Stimulated activated CD8-positive, alpha-beta memory T cell treated with anti-CD3 and anti-CD28 coated beads, Interleukin-15, amount 100 ng/mL, for 4 hours (primary cell): ENCODE results near the gene ATP2C2.
"Not testable (repeated sequence)": the region's sequence is repeated elsewhere in the genome, so short reads cannot be mapped to it uniquely, and the experiment has no call there.

Experiments used
- DNase-seq, 2 donors: peaks; one replicate each; pipeline ENCODE4 v3.0.0-alpha.2; 2020; ENCODE audit warnings: low read depth in 2 of 2

ATP2C2 gene

GRCh38 chr16:84396537-84397008, 28.2 kb downstream of the ATP2C2 start:
- DNase-seq: no peak

- no peak for DNase-seq
These were observed 28.8 kb downstream of the ATP2C2 start for GRCh38 chr16:84397090-84397489.

- DNase-seq: no peak
These were observed 30.4 kb downstream of the ATP2C2 start for GRCh38 chr16:84398701-84399100.

- DNase-seq: not testable (repeated sequence)
These were observed 31.6 kb downstream of the ATP2C2 start for GRCh38 chr16:84399912-84400311.

- not testable (repeated sequence) for DNase-seq
These were observed 35.1 kb downstream of the ATP2C2 start for GRCh38 chr16:84403435-84403834.

- DNase-seq: no peak
These were observed 36.0 kb downstream of the ATP2C2 start for GRCh38 chr16:84404324-84404723.

GRCh38 chr16:84404936-84405639, 36.8 kb downstream of the ATP2C2 start:
- no peak for DNase-seq

GRCh38 chr16:84406006-84406963, 37.9 kb downstream of the ATP2C2 start:
- DNase-seq: no peak

- no peak for DNase-seq
These were observed 39.4 kb downstream of the ATP2C2 start for GRCh38 chr16:84407588-84408313.

GRCh38 chr16:84408314-84408690, 40.0 kb downstream of the ATP2C2 start:
- DNase-seq: no peak

- no peak for DNase-seq
These were observed 40.5 kb downstream of the ATP2C2 start for GRCh38 chr16:84408856-84409255.

- no peak for DNase-seq
These were observed 42.2 kb downstream of the ATP2C2 start for GRCh38 chr16:84410361-84411138.

GRCh38 chr16:84411768-84412167, 43.4 kb downstream of the ATP2C2 start:
- no peak for DNase-seq

- DNase-seq: no peak
These were observed 43.9 kb downstream of the ATP2C2 start for GRCh38 chr16:84412262-84412661.

- no peak for DNase-seq
These were observed 45.1 kb downstream of the ATP2C2 start for GRCh38 chr16:84413244-84414004.

GRCh38 chr16:84414789-84415326, 46.5 kb downstream of the ATP2C2 start:
- DNase-seq: no peak

GRCh38 chr16:84416407-84417321, 48.3 kb downstream of the ATP2C2 start:
- DNase-seq: no peak

GRCh38 chr16:84418056-84418849, 49.9 kb downstream of the ATP2C2 start:
- no peak for DNase-seq
